ENCODE results near the gene TPM3.
"Not testable (repeated sequence)": the region's sequence is repeated elsewhere in the genome, so short reads cannot be mapped to it uniquely, and the experiment has no call there.

Gene TPM3

GRCh38 chr1:154208677-154209388 lies 16.9 kb upstream of the TPM3 start:
- Histone ChIP-seq H3K9ac (ENCODE audit: low read depth, low read length, poor library complexity) (no peak overlapping the region), H2BK120ac (ENCODE audit: low read depth, low read length) (no peak overlapping the region), H2BK15ac (ENCODE audit: low read length) (no peak overlapping the region), H3K4me1 (ENCODE audit: control insufficient read depth in 2 of 2, insufficient read depth in 1 of 2, low read depth in 1 of 2, low read length in 2 of 2) (peaks cover 0 to 14% of the 10 kb centered on the region in 2 donors), H2BK12ac (ENCODE audit: low read length) (no peak overlapping the region), H3K36me3 (replicated peaks in 1 of 2; ENCODE audit: control insufficient read depth in 2 of 2, insufficient read depth in 2 of 2, low read length in 2 of 2) (peaks cover 32 to 80% of the 10 kb centered on the region in 2 donors), H3K27ac (replicated peaks; ENCODE audit: low read length) (no peak overlapping the region), H4K8ac (ENCODE audit: low read depth, low read length) (no peak overlapping the region), H3K14ac (ENCODE audit: low read length) (no peak overlapping the region), H2AK5ac (ENCODE audit: low read depth, low read length) (no peak overlapping the region), H3K79me1 (ENCODE audit: low read depth, low read length) (no peaks in the 10 kb centered on the region), H2BK5ac (ENCODE audit: low read length) (no peak overlapping the region), H4K91ac (ENCODE audit: low read depth, low read length, poor library complexity) (no peak overlapping the region), H3K4me2 (ENCODE audit: insufficient read depth, low read length, poor library complexity, severe bottlenecking) (no peak overlapping the region), H3K27me3 (ENCODE audit: control insufficient read depth in 3 of 3, insufficient read depth in 3 of 3, low read depth in 1 of 3, low read length in 3 of 3) (no peaks in the 10 kb centered on the region), H3K9me3 (replicated peaks in 1 of 2; ENCODE audit: control insufficient read depth in 2 of 2, insufficient read depth in 1 of 2, low read depth in 1 of 2, low read length in 2 of 2) (no peaks in the 10 kb centered on the region), H3K4me3 (ENCODE audit: low read length in 2 of 2) (no peak overlapping the region), H3K4ac (ENCODE audit: low read length) (no peak overlapping the region), H2AFZ (ENCODE audit: low read length) (no peak overlapping the region), H3K23ac (ENCODE audit: low read depth, low read length, poor library complexity) (no peak overlapping the region), H3K18ac (ENCODE audit: low read length) (no peak overlapping the region)
- no CpG with 5 or more reads among the region's 5 CpGs for WGBS, 2 donors (ENCODE audit: extremely low coverage in 2 of 2, insufficient read length in 2 of 2, insufficient replicate concordance in 1 of 2)
- no peak for DNase-seq (ENCODE audit: low spot score)

- no peak overlapping the region for H2BK12ac ChIP-seq (ENCODE audit: low read length)
- H3K79me1 ChIP-seq (ENCODE audit: low read depth, low read length), result no peaks in the 10 kb centered on the region
- WGBS, 2 donors (ENCODE audit: extremely low coverage in 2 of 2, insufficient read length in 2 of 2, insufficient replicate concordance in 1 of 2), result no CpG with 5 or more reads among the region's 9 CpGs
- no peak overlapping the region for H3K9ac ChIP-seq (ENCODE audit: low read depth, low read length, poor library complexity)
- H2BK15ac ChIP-seq (ENCODE audit: low read length), result no peak overlapping the region
- H2BK5ac ChIP-seq (ENCODE audit: low read length), result no peak overlapping the region
- H3K27ac ChIP-seq (replicated peaks; ENCODE audit: low read length), result no peak overlapping the region
- no peak overlapping the region for H3K4me3 ChIP-seq (ENCODE audit: low read length in 2 of 2)
- H2BK120ac ChIP-seq (ENCODE audit: low read depth, low read length), result no peak overlapping the region
- H3K4ac ChIP-seq (ENCODE audit: low read length), result no peak overlapping the region
- H3K27me3 ChIP-seq (ENCODE audit: control insufficient read depth in 3 of 3, insufficient read depth in 3 of 3, low read depth in 1 of 3, low read length in 3 of 3), result no peaks in the 10 kb centered on the region
- peaks cover 24 to 64% of the 10 kb centered on the region in 2 donors for H3K36me3 ChIP-seq (replicated peaks in 1 of 2; ENCODE audit: control insufficient read depth in 2 of 2, insufficient read depth in 2 of 2, low read length in 2 of 2)
- no peak overlapping the region for H2AFZ ChIP-seq (ENCODE audit: low read length)
- no peak overlapping the region for H4K91ac ChIP-seq (ENCODE audit: low read depth, low read length, poor library complexity)
- no peak overlapping the region for H3K18ac ChIP-seq (ENCODE audit: low read length)
- no peak overlapping the region for H3K23ac ChIP-seq (ENCODE audit: low read depth, low read length, poor library complexity)
- no peak for DNase-seq (ENCODE audit: low spot score)
- H3K14ac ChIP-seq (ENCODE audit: low read length), result no peak overlapping the region
- no peaks in the 10 kb centered on the region for H3K9me3 ChIP-seq (replicated peaks in 1 of 2; ENCODE audit: control insufficient read depth in 2 of 2, insufficient read depth in 1 of 2, low read depth in 1 of 2, low read length in 2 of 2)
- no peak overlapping the region for H2AK5ac ChIP-seq (ENCODE audit: low read depth, low read length)
- peaks cover 0 to 14% of the 10 kb centered on the region in 2 donors for H3K4me1 ChIP-seq (ENCODE audit: control insufficient read depth in 2 of 2, insufficient read depth in 1 of 2, low read depth in 1 of 2, low read length in 2 of 2)
- no peak overlapping the region for H3K4me2 ChIP-seq (ENCODE audit: insufficient read depth, low read length, poor library complexity, severe bottlenecking)
- no peak overlapping the region for H4K8ac ChIP-seq (ENCODE audit: low read depth, low read length)
Measured at GRCh38 chr1:154207262-154207661, 15.4 kb upstream of the TPM3 start.

- H3K36me3 ChIP-seq (replicated peaks in 1 of 2; ENCODE audit: control insufficient read depth in 2 of 2, insufficient read depth in 2 of 2, low read length in 2 of 2), result peaks cover 18 to 53% of the 10 kb centered on the region in 2 donors
- no peak within 1 kb of the TSS for H4K8ac ChIP-seq (ENCODE audit: low read depth, low read length)
- H2BK15ac ChIP-seq (ENCODE audit: low read length), result no peak within 1 kb of the TSS
- H3K9me3 ChIP-seq (replicated peaks in 1 of 2; ENCODE audit: control insufficient read depth in 2 of 2, insufficient read depth in 1 of 2, low read depth in 1 of 2, low read length in 2 of 2), result no peaks in the 10 kb centered on the region
- no peaks in the 10 kb centered on the region for H3K79me1 ChIP-seq (ENCODE audit: low read depth, low read length)
- no peak within 1 kb of the TSS for H3K4me2 ChIP-seq (ENCODE audit: insufficient read depth, low read length, poor library complexity, severe bottlenecking)
- H2AK5ac ChIP-seq (ENCODE audit: low read depth, low read length), result no peak within 1 kb of the TSS
- H3K4ac ChIP-seq (ENCODE audit: low read length), result no peak within 1 kb of the TSS
- H3K4me1 ChIP-seq (ENCODE audit: control insufficient read depth in 2 of 2, insufficient read depth in 1 of 2, low read depth in 1 of 2, low read length in 2 of 2), result peaks cover 0 to 14% of the 10 kb centered on the region in 2 donors
- H3K9ac ChIP-seq (ENCODE audit: low read depth, low read length, poor library complexity), result no peak within 1 kb of the TSS
- H2BK12ac ChIP-seq (ENCODE audit: low read length), result no peak within 1 kb of the TSS
- no peak for DNase-seq (ENCODE audit: low spot score)
- no peak within 1 kb of the TSS for H2AFZ ChIP-seq (ENCODE audit: low read length)
- H3K14ac ChIP-seq (ENCODE audit: low read length), result no peak within 1 kb of the TSS
- no CpG with 5 or more reads among the region's 1 CpG for WGBS, 2 donors (ENCODE audit: extremely low coverage in 2 of 2, insufficient read length in 2 of 2, insufficient replicate concordance in 1 of 2)
- H2BK5ac ChIP-seq (ENCODE audit: low read length), result no peak within 1 kb of the TSS
- no peak within 1 kb of the TSS for H3K27ac ChIP-seq (replicated peaks; ENCODE audit: low read length)
- H4K91ac ChIP-seq (ENCODE audit: low read depth, low read length, poor library complexity), result no peak within 1 kb of the TSS
- no peak within 1 kb of the TSS for H3K18ac ChIP-seq (ENCODE audit: low read length)
- H3K4me3 ChIP-seq (ENCODE audit: low read length in 2 of 2), result no peak within 1 kb of the TSS
- H3K27me3 ChIP-seq (ENCODE audit: control insufficient read depth in 3 of 3, insufficient read depth in 3 of 3, low read depth in 1 of 3, low read length in 3 of 3), result no peaks in the 10 kb centered on the region
- H2BK120ac ChIP-seq (ENCODE audit: low read depth, low read length), result no peak within 1 kb of the TSS
- no peak within 1 kb of the TSS for H3K23ac ChIP-seq (ENCODE audit: low read depth, low read length, poor library complexity)
Measured at GRCh38 chr1:154206196-154206595, 14.3 kb upstream of the TPM3 start, which contains the start of gene CFAP141. Gene CFAP141 (minus strand): TSS chr1:154206333. CDS start chr1:154206307, 26 bp downstream.

- not testable (repeated sequence) for H3K9me3 ChIP-seq (replicated peaks in 1 of 2; ENCODE audit: control insufficient read depth in 2 of 2, insufficient read depth in 1 of 2, low read depth in 1 of 2, low read length in 2 of 2); DNase-seq (ENCODE audit: low spot score); H3K4me2 ChIP-seq (ENCODE audit: insufficient read depth, low read length, poor library complexity, severe bottlenecking); H3K9ac ChIP-seq (ENCODE audit: low read depth, low read length, poor library complexity); H3K79me1 ChIP-seq (ENCODE audit: low read depth, low read length); H4K8ac ChIP-seq (ENCODE audit: low read depth, low read length); H2BK120ac ChIP-seq (ENCODE audit: low read depth, low read length); H2BK5ac ChIP-seq (ENCODE audit: low read length); H3K4me3 ChIP-seq (ENCODE audit: low read length in 2 of 2); H3K4ac ChIP-seq (ENCODE audit: low read length); H4K91ac ChIP-seq (ENCODE audit: low read depth, low read length, poor library complexity); H2AK5ac ChIP-seq (ENCODE audit: low read depth, low read length); H2BK12ac ChIP-seq (ENCODE audit: low read length); H3K23ac ChIP-seq (ENCODE audit: low read depth, low read length, poor library complexity); H3K27me3 ChIP-seq (ENCODE audit: control insufficient read depth in 3 of 3, insufficient read depth in 3 of 3, low read depth in 1 of 3, low read length in 3 of 3); H3K27ac ChIP-seq (replicated peaks; ENCODE audit: low read length); H2BK15ac ChIP-seq (ENCODE audit: low read length); H3K14ac ChIP-seq (ENCODE audit: low read length); H2AFZ ChIP-seq (ENCODE audit: low read length); H3K18ac ChIP-seq (ENCODE audit: low read length)
- peaks cover 0 to 14% of the 10 kb centered on the region in 2 donors for H3K4me1 ChIP-seq (ENCODE audit: control insufficient read depth in 2 of 2, insufficient read depth in 1 of 2, low read depth in 1 of 2, low read length in 2 of 2)
- H3K36me3 ChIP-seq (replicated peaks in 1 of 2; ENCODE audit: control insufficient read depth in 2 of 2, insufficient read depth in 2 of 2, low read length in 2 of 2), result peaks cover 18 to 51% of the 10 kb centered on the region in 2 donors
- no CpG with 5 or more reads among the region's 11 CpGs for WGBS, 2 donors (ENCODE audit: extremely low coverage in 2 of 2, insufficient read length in 2 of 2, insufficient replicate concordance in 1 of 2)
Measured at GRCh38 chr1:154205778-154206177, 13.9 kb upstream of the TPM3 start.
